GM19467 (cell line): Measurements from ENCODE around the gene PSRC1.
"Not testable (repeated sequence)": the region's sequence is repeated elsewhere in the genome, so short reads cannot be mapped to it uniquely, and the experiment has no call there.

ENCODE experiments used
- ATAC-seq: cut with Tn5 transposase; IDR thresholded peaks from one replicate; pipeline ENCODE4 v1.9.1; 2021; ENCODE audit warnings: mild to moderate bottlenecking, moderate library complexity; ENCODE audit not compliant: unreplicated experiment

Gene PSRC1

GRCh38 chr1:109296782-109297181, 13.8 kb upstream of the PSRC1 start:
- no peak for ATAC-seq

DNA sequence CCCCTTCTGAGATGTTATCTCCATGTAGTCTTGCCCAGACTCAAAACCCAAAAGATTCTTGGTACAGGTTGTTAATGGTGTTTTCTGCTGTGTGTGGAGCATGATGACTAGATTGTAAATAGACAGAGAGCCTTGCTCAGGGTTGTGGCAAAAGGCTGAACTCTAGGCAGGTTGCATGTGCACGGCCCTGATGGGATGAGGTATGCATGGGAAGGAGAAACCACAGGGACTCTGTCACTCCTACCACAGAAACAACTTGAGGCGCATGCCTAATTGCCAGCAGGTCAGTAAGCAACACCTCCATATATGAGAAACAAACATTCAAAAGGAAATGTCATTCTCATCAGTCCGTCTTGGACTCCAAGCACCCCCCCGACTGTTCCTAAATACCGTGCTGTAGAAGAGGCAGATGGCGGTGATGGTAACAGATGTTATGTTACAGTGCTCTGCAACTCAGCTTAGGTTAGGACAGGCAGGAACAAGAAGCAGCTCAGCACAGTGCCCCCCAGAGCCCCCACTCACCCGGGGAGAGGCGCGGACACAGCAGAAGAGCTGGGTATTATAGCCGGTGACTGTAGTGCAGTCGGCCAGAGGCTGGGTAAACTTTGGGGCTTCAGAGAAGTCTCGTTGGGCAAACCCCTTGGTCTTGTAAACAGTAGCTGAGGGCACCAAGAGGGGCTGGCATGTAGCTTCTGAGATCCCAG, 12.9 kb upstream of the PSRC1 start:
- ATAC-seq = no peak

- no peak for ATAC-seq
These were observed 11.5 kb upstream of the PSRC1 start for GRCh38 chr1:109294481-109294880.

- no peak for ATAC-seq
These were observed 10.1 kb upstream of the PSRC1 start for GRCh38 chr1:109293026-109293425.

DNA sequence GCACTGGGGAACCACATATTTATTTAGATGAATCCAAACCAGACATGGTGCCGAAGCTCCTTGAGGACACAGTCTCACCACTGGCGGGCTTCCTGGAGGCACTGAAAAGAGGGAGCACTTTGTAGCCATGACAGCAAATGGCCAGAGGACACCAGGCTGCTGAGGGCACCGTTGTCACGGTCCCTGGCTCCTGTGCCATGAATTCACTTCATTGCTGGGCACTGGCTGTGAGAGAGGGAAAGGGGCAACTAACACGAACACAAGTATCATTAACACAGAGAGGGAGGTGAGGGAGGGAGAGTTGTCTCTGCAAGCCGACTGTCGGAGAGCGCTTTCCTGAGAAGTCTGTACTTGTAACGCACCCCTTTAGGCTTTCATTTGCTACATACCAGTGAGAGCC, 9.4 kb upstream of the PSRC1 start:
- ATAC-seq = no peak

- no peak for ATAC-seq
These were observed 8.1 kb upstream of the PSRC1 start for GRCh38 chr1:109290998-109291397.

GRCh38 chr1:109290137-109290536, 7.2 kb upstream of the PSRC1 start:
- no peak for ATAC-seq

GRCh38 chr1:109286762-109287161, 3.8 kb upstream of the PSRC1 start:
- ATAC-seq = not testable (repeated sequence)

DNA sequence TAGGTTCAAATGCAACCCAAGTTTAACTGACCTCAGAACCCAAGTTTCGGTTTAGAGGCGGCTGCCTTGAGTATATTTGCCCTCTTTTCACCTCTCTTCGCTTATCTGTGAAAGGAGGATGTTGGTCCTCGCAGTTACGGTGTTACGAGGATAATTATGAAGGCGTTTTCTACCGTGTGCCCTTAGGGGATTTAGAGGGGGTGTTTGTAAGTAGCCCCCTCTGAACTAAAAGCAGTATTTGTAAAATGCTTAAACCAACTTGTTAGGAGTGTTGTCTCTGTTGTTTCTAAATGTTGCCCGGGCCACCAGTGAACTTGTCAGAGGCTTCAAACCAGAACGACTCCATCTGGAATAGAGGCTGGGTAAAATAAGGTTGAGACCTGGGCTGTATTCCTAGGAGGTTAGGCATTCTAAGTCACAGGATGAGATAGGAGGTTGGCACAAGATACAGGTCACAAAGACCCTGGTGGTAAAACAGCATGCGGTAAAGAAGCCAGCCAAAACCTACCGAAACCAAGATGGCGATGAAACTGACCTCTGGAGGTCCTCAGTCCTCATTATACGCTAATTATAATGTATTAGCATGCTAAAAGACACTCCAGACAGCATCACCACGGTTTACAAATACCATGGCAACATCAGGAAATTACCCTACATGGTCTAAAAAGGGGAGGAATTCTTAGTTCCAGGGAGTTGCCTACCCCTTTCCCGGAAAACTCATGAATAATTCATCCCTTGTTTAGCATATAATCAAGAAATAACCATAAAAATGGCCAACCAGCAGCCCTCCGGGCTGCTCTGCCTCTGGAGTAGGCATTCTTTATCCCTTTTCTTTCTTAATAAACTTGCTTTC, 1.0 kb upstream of the PSRC1 start:
- ATAC-seq = no peak

GRCh38 chr1:109282497-109282951, 421 bp downstream of the PSRC1 start:
- no peak for ATAC-seq

DNA sequence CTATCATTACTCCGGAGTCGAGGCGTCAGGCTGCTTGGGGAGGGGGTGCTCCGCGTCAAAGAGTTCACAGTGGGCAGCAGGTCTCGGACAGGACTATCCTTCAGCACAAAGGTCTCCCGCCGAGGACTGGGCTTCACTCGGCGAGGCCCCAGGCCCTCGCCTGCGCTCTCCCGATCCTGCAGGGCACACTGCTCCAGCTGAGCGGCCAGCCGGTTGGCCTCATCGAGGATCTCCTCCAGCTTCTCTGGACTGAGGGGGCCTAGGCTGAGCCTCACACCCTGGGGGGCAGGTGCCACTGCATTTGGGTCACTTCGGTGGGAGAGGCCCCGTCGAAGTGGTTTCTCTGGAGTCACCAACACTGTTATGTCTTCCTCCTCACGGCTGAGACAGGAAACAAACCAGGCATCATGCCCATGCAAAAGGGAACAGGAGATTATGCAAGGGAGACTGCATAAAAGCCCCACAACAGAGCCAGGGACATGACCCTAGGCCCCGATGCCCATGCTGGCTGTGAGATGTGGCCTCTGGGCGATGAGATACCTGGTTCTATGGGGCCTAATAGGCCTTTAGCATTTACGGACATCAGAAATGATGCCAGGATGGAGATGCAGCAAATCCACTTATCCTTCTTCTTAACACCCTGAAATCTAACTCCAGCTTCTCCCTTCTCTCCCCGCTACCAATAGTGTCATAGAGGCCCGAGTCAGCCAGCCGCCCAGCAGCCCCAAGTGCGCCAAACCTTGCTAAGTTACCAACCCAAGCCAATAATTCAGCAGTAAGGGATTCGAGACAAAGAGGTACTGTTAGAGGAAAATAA, 1.1 kb downstream of the PSRC1 start:
- no peak for ATAC-seq

GRCh38 chr1:109280862-109281261, 2.1 kb downstream of the PSRC1 start:
- no peak for ATAC-seq

DNA sequence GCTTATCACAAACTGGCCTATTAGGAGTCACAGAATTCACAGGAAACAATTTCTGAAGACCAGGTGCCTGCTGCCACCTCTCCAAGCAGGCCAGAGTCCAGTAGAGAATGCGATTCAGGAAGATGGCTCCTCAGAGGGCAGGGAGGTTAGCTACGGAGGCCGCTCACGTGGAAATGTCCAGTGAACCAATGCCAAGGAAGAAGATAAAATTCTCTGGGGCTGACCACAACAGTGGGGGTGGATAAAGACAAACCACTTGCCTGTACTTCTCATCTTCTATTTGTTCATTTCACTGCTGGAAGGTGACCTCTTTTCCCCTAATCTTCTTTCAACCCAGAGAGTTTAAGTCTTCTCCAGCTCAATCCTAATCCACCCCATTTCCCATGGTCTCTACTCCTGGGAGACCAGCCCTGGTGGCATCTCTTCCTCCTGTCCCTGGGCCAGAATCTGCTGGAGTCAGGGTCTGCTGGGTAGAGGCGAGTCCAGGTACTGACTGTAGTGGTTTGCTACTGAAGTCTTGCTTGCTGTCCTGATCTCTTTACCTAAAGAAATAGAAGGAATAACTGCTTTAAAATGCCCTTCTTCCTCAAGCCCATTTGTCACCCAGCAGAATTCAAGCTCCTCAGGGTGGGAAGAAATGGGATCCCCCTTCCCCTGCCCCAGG, 3.2 kb downstream of the PSRC1 start:
- ATAC-seq = no peak

DNA sequence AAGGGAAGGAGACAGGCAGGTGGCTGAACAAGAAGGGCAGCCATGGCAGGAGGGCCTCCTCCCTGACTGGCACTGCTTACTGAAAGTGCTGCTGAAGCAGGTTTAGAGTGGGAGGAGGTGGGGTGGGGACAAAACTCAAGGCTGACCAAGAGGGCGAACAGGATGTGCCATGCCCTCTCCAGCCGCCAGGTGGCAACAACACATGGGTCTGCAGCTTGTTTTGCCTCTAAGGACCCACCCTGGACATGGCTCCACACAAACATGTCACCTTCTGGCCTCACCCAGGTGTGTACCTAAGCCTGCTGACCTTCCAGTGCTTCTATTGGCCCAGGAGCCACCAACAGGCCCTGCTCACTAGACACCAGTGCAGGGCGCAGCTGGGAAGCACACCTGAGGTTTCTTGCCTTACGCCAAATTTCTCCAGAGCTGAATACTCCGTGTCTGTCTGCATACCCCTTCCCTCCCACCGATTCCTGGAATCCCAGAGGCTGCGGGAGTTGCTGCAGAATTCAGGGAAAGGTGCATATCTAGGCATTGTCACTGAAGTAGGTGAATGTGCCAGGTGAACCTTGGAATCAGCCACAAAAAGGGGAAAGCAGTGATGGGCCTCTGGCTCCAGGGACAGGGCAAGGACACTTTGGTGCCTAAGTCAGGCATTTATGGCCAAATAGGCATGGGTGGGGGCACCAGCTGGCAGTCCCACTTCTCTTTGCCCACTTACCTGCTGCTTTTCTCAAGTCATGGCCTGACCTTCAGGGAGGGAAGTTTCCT, 5.3 kb downstream of the PSRC1 start:
- peak; percentile 82 for ATAC-seq

GRCh38 chr1:109275706-109276345, 7.1 kb downstream of the PSRC1 start:
- no peak for ATAC-seq

DNA sequence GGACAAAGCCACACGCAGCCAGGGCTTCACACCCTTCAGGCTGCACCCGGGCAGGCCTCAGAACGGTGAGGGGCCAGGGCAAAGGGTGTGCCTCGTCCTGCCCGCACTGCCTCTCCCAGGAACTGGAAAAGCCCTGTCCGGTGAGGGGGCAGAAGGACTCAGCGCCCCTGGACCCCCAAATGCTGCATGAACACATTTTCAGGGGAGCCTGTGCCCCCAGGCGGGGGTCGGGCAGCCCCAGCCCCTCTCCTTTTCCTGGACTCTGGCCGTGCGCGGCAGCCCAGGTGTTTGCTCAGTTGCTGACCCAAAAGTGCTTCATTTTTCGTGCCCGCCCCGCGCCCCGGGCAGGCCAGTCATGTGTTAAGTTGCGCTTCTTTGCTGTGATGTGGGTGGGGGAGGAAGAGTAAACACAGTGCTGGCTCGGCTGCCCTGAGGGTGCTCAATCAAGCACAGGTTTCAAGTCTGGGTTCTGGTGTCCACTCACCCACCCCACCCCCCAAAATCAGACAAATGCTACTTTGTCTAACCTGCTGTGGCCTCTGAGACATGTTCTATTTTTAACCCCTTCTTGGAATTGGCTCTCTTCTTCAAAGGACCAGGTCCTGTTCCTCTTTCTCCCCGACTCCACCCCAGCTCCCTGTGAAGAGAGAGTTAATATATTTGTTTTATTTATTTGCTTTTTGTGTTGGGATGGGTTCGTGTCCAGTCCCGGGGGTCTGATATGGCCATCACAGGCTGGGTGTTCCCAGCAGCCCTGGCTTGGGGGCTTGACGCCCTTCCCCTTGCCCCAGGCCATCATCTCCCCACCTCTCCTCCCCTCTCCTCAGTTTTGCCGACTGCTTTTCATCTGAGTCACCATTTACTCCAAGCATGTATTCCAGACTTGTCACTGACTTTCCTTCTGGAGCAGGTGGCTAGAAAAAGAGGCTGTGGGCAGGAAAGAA, 8.1 kb downstream of the PSRC1 start:
- no peak for ATAC-seq

- ATAC-seq = no peak
These were observed 9.2 kb downstream of the PSRC1 start for GRCh38 chr1:109273570-109274288.
